Skin of body (tissue), 2 donors: ENCODE measurements around the gene BRDT. TPM values are rescaled to one million over a fixed set of nuclear protein-coding genes. Genes with fewer than 3 reads are reported as not detected.
"Not testable (repeated sequence)": the region's sequence is repeated elsewhere in the genome, so short reads cannot be mapped to it uniquely, and the experiment has no call there.

ENCODE experiments used
- DNase-seq: peaks from one replicate; lab custom pipeline; 2025; lab: John Stamatoyannopoulos, UW
- total RNA-seq: library from RNA; depleted of rRNA; stranded (reverse); fragments of >200 nt; gene quantifications from one replicate; pipeline ENCODE4 v1.2.3, GENCODE V29; 2014

Gene BRDT
- total RNA-seq, 1 donor from 2014 or later, result not detected

GRCh38 chr1:91981996-91982609 lies 32.9 kb downstream of the BRDT start:
- DNase-seq, result no peak

GRCh38 chr1:91993256-91993655 lies 44.1 kb downstream of the BRDT start:
- no peak for DNase-seq

GRCh38 chr1:91997607-91998195 lies 48.5 kb downstream of the BRDT start:
- peak; percentile 5 for DNase-seq

GRCh38 chr1:92004129-92004528 lies 54.9 kb downstream of the BRDT start:
- DNase-seq, result no peak

- DNase-seq, result no peak
Measured at GRCh38 chr1:92013923-92014322, 64.7 kb downstream of the BRDT start.

- DNase-seq, result no peak
Measured at GRCh38 chr1:92016720-92017316, 67.6 kb downstream of the BRDT start.

GRCh38 chr1:92017656-92018055 lies 68.5 kb downstream of the BRDT start:
- DNase-seq, result no peak

- DNase-seq, result not testable (repeated sequence)
Measured at GRCh38 chr1:92026042-92026441, 76.8 kb downstream of the BRDT start.

GRCh38 chr1:92026806-92027205 lies 77.6 kb downstream of the BRDT start:
- no peak for DNase-seq

GRCh38 chr1:92029241-92029922 lies 80.2 kb downstream of the BRDT start:
- no peak for DNase-seq

- DNase-seq, result peak; percentile 4
Measured at GRCh38 chr1:92030656-92031107, 81.5 kb downstream of the BRDT start.

GRCh38 chr1:92031281-92032110 lies 82.3 kb downstream of the BRDT start:
- no peak for DNase-seq

GRCh38 chr1:92037400-92037799 lies 88.2 kb downstream of the BRDT start:
- no peak for DNase-seq

- DNase-seq, result no peak
Measured at GRCh38 chr1:92038695-92039346, 89.6 kb downstream of the BRDT start.

- no peak for DNase-seq
Measured at GRCh38 chr1:92040971-92041370, 91.8 kb downstream of the BRDT start.

GRCh38 chr1:92043621-92044020 lies 94.4 kb downstream of the BRDT start:
- no peak for DNase-seq

- no peak for DNase-seq
Measured at GRCh38 chr1:92045766-92046495, 96.7 kb downstream of the BRDT start.

- no peak for DNase-seq
Measured at GRCh38 chr1:92051948-92052347, 102.7 kb downstream of the BRDT start.
